HG03432 (cell line): Measurements from ENCODE around the gene CTBP2.
"Not testable (repeated sequence)": the region's sequence is repeated elsewhere in the genome, so short reads cannot be mapped to it uniquely, and the experiment has no call there.

ENCODE experiments used
- ATAC-seq: cut with Tn5 transposase; IDR thresholded peaks from one replicate; pipeline ENCODE4 v1.9.1; 2021; ENCODE audit warnings: mild to moderate bottlenecking, moderate library complexity; ENCODE audit not compliant: unreplicated experiment

The CTBP2 gene

DNA sequence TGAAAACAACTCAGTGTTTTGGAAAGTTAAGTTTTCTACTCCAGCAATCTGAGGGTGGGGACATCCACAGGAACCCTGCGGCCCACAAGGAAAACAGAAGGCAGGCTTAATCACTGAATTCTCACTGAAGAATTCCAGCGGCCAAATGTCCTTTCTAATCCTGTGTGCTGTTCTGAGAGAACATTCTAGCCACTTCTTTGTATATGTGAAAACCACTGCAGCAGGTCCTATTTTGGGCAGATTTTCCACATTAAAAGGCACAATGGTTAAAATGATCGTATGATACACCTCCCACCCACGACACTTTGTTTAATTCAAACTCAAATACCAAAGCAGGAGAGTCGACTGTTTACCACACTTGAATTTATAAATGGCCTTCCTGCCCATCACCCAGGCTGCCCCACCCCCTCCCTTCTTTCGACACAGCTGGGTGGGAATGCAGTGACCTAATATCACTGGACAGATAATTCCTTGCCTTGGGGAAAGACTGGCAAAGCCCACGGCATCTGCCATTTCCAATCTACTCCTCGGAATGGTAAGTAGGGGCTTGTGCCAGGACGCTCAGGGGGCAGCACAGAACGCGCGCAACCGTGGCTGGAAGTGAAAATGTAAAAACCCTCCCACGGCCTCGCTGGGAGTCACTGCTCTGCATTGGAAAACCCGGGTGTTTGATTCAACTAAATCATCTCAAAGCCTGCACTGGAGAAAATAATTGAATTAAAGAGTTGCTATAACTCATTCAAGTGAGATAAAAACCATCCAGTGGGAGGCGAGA is 67.0 kb downstream of the CTBP2 start:
- no peak for ATAC-seq

DNA sequence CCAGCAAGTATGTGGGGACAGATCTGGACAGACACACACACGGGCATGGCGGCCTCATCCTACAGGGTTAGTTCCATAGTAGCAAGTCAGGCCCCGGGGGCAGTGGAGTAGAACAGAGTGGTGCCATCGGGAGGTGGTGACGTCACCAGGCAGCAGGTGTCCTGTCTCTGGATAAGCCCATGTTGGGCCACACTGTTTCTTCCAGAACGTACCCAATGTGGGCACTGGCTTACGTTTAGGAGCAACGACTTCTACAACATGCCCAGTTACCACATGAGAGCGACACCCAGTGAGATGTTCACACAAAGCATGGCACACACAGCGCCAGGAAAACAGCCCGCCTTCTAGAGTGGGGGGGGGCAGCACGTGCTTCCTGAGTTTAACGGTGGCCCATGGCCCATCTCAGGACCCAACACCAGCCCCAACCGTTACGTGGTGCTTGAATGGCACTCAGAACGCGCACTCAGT is 67.8 kb downstream of the CTBP2 start:
- ATAC-seq: no peak

- no peak for ATAC-seq
These were observed 68.5 kb downstream of the CTBP2 start for GRCh38 chr10:125091891-125092290.

- ATAC-seq: no peak
These were observed 70.9 kb downstream of the CTBP2 start for GRCh38 chr10:125089469-125089868.

DNA sequence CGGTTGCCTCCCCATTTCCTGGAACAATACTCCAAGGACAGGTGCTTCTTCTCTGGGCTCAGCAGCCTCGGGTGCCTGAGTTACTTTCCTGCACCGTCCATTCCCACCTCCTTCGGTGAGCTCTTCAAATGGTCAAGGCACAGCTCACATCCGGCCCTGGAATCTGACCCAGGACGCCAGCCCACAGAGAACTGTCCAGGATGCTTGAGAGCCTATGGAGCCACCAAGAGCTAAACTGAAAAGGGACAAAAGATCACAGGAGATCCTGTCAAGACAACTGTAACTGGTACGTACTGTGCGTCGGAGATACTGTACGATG is 72.5 kb downstream of the CTBP2 start:
- ATAC-seq: no peak

DNA sequence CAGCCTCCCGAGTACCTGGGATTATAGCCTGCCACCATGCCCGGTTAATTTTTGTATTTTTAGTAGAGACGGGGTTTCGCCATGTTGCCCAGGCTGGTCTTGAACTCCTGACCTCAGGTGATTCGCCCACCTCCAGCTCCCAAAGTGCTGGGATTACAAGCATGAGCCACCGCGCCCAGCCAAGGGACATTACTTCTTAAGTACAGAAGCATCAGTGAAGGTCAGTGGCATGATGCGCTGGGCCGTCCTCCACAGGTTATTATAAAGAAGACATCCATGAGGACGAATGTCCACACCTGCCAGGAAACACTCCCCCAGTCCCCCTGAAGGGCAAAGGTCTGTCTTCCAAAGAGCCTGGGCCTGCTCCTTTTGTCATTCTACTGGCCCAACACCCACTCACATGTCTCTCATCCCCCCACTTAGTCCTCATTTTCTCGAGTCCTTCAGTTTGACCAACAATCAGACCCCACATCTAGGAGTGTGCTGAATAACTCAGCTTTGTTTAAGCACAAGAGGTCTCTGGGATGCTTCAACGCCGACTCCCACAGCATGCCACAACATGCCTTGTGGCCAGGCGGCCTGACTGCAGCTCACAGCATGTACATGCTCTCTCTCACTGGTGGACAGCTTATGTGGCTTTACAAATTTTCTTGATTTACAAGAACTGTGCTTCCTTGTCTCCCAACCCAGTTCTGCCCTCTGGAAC is 73.0 kb downstream of the CTBP2 start:
- ATAC-seq: no peak

DNA sequence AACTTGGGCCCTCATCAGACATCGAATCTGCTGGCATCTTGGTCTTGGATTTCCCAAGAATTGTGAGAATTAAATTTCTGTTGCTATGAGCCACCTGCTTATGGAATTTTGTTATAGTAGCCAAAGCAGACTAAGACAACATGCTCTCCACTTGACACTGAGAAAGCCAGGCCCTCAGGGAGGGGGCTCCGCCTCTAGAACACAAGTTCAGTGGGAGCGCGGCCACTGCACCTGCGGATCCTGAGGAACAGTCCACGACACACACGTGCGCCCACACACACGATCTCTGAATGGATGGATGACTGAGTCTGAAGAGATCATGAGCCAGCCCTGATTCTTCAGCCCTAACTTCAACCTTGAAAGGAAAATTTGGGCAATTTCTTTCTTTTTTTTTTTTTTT is 73.7 kb downstream of the CTBP2 start:
- no peak for ATAC-seq

DNA sequence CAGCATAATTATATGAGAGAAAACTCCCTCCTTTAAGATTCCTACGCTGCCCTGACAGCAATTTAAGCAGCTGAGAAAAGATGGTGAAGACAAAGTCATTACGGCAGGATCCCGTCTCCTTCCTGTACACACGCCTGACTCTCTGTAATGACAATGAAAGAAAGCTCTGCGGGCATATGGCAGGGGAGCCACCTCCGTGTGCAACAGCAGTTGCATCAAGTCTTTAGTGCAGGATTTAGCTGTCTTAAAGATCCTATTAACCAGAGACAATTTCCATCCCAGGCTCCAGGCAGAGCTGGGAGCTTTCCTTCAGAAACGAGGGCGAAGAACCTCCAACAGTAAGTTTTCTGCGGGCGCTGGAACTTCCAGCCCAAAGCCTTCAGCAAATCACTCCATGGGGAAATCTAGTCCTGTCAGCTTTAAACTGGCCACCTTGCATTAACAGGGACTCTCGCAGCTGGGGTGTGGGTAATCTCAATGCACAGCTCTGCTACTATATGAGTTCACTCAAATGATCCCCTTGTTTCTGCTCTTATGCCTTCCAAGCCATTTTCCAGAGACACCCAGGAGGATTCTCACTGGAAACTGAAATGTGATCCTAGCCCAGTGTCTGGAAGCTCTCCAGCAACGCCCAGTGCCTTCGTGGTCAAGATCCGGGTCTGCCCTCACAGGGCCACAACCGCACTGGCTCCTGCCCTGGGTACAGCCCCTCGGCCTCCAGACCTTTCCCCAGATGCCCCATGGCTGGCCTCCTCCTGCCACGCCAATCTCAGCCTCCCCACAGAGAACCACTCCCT is 74.9 kb downstream of the CTBP2 start:
- ATAC-seq: no peak

- no peak for ATAC-seq
These were observed 75.6 kb downstream of the CTBP2 start for GRCh38 chr10:125084614-125085257.

- ATAC-seq: no peak
These were observed 76.2 kb downstream of the CTBP2 start for GRCh38 chr10:125084191-125084613.

DNA sequence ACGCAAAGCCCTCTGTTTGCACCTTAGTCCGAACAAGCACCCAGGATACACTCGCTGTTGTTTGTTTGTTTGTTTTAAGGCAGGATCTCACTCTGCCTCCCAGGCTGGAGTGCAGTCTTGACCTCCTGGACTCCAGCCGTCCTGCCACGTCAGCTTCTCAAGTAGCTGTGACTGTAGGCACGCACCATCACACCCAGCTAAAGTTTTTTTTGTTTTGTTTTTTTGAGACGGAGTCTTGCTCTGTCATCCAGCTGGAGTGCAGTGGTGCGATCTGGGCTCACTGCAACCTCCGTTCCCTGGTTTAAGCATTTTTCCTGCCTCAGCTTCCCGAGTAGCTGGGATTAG is 76.8 kb downstream of the CTBP2 start:
- ATAC-seq: no peak

DNA sequence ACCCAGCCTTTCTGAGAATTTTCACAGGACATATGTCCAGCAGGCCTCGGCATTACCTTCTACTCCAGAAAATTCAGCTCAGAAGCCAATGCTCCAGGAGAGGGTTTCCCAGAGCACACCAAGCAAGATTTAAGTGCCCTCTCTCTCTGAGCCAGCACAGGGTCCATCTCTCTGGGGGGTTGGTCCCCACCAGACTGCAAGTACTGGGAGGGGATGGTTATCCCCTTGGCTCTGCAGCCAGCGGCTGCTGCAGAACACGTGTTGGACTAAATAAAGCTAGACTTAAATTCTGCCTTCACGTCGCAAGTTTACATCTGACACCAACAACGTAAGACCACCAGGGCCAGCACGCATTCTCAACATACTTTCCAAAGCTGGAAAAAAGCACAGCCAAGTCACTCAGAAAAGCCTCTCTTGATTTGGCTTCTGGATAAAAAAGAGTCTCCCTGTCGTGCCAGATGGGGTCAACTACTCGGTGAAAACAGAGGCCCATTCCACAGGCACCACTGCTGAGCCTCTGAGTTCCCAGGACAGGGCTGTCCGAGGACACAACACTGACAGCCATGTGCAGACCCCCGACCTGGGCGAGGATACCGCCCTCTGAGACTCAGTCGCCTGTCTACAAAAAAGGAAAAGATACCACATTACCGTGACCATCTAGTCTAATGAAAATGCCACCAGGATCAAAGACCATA is 77.3 kb downstream of the CTBP2 start:
- no peak for ATAC-seq

- ATAC-seq: not testable (repeated sequence)
These were observed 77.9 kb downstream of the CTBP2 start for GRCh38 chr10:125082471-125082870.

DNA sequence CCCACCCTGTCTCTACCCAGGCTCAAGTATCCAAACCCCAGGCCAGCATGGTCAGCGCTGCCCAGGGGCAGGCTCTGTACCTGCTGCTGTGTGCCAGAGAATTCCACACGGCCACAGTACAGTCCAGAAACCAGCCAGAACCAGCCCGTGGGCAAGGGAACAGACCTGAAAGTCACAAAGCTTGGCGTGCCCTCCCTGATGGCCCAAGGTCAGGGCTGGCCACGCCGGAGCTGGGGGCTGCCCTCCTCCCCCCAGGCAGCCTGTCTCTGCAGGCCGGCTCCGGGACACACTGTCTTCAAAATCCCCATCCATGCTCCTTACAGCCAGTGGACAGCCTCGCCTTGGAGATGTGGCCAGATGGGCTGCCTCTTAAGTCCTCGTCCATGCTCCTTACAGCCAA is 78.4 kb downstream of the CTBP2 start:
- no peak for ATAC-seq

- ATAC-seq: no peak
These were observed 79.4 kb downstream of the CTBP2 start for GRCh38 chr10:125080984-125081383.

GRCh38 chr10:125080296-125080695 is 80.1 kb downstream of the CTBP2 start:
- no peak for ATAC-seq

DNA sequence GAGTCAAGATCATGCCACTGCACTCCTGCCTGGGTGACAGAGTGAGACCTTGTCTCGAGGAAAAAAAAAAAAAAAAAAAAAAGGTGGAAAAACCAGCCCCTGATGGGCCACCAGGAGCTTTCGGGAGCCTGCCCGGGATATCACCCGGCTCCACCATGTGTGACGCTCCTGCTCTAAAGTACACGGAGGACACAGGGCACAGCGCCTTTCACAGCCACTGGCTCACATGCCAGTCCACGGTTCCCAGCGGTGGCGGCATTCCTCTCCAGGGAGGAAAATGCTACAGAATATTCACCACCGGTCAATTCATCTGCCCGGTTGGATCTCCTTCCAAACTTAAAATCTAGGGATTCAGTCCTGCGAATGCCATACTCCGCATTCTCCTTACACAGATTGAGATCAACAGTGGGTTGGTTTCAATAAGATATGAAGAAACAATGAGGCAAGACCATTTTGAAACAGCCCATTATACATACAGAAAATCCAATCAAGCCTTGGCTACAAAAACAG is 81.2 kb downstream of the CTBP2 start:
- no peak for ATAC-seq

GRCh38 chr10:125076891-125077541 is 83.3 kb downstream of the CTBP2 start:
- no peak for ATAC-seq

GRCh38 chr10:125076121-125076825 is 84.1 kb downstream of the CTBP2 start:
- ATAC-seq: no peak
